Stimulated activated CD4-positive, alpha-beta T cell treated with anti-CD3 and anti-CD28 coated beads, Interleukin-12 subunit alpha, Interleukin-12 subunit beta, amount 100 ng/mL, for 48 hours (primary cell): ENCODE data around the gene PANK3.
"Not testable (repeated sequence)": the region's sequence is repeated elsewhere in the genome, so short reads cannot be mapped to it uniquely, and the experiment has no call there.

Experiments
- DNase-seq, 3 donors: peaks; one replicate each; pipeline ENCODE4 v3.0.0-alpha.2; 2020; ENCODE audit warnings: low read depth in 2 of 3, low spot score in 1 of 3

PANK3 gene

DNA sequence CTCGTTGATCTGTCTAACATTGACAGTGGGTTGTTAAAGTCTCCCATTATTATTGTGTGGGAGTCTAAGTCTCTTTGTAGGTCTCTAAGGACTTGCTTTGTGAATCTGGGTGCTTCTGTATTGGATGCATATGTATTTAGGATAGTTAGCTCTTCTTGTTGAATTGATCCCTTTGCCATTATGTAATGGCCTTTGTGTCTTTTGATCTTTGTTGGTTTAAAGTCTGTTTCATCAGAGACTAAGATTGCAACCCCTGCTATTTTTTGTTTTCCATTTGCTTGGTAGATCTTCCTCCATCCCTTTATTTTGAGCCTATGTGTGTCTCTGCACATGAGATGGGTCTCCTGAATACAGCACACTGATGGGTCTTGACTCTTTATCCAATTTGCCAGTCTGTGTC is 17.0 kb upstream of the PANK3 start:
- not testable (repeated sequence) for DNase-seq

DNA sequence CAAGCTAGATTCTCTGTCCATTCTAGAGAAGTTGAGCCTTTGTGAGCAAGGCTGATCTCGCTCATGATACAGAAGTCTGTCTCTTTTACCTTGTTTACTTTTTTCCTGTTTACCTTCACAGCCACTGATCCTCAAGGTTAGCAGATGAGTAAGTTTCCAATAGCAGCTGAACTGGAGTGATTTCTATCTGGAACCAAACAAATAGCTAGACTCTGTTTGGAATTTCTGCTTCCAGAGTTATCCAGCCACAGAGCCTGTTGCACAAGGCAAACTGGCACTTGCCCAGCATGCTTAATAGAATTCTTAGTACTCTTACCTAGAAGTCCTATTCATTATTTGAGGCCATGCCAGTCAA is 12.8 kb upstream of the PANK3 start:
- no peak for DNase-seq

DNA sequence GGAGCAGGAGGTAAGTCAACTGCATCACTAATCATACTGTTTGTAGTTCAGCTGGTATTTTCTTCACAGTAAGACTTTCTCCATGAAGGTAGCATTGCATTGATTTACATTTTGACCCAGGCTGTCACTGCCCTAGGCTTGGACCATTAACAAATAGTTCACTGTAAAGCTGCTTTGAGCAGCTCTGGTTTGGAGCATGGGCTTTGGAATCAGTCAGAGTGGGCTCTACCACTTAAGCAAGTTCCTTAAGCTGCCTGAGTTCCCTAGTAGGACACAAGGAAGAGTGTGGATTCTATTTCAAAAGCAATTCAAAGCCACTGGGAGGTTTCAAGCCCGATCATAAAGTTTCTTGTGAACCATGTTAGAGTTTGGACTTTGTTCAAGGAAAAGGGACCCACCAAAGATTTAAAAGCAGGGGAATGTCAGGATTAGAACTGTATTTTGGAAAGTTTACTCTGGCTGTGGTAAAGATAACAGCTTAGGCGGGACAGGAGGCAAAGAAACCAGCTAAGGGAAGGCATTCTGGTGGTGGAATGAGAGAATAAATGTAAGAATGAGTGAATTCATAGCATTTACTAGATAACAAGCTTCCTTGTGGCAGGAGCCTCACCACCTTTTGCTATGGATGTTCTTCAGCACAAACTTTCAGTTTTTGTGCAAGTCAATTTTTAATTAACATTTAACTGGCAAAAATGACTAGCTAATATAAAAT is 12.3 kb upstream of the PANK3 start:
- DNase-seq: no peak

DNA sequence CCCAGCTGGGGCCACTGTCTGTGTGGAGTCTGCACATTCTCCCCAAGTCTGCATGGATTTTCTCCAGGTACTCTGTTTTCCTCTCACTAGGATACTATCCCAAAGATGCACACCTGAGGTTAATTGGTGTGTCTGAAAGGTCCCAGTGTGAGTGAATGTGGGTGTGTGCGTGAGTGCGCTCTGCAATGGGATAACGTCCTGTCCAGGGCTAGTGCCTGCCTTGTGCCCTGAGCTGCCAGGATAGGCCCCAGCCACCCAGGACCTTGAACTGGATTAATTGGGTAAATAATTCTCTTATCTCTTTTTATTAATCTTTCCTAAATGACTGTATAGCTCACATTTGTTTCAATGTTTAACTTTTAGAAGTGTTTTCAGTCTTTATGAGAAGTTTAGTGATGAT is 11.5 kb upstream of the PANK3 start:
- no peak for DNase-seq

DNA sequence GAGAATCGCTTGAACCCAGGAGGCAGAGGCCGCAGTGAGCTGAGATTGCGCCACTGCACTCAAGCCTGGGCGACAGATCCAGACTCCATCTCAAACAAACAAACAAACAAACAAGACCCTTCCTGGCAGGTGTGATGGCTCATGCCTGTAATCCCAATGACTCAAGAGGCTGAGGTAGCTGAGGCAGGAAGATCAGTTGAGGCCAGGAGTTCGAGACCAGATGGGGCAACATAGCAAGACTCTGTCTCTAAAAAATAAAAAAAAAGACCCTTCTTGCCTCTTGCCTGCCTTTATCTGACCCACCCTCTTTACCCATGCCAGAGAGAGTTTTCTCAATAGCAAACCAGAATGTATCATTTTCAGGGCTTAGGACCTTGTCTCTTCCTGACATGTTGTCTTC is 8.8 kb upstream of the PANK3 start:
- no peak for DNase-seq

DNA sequence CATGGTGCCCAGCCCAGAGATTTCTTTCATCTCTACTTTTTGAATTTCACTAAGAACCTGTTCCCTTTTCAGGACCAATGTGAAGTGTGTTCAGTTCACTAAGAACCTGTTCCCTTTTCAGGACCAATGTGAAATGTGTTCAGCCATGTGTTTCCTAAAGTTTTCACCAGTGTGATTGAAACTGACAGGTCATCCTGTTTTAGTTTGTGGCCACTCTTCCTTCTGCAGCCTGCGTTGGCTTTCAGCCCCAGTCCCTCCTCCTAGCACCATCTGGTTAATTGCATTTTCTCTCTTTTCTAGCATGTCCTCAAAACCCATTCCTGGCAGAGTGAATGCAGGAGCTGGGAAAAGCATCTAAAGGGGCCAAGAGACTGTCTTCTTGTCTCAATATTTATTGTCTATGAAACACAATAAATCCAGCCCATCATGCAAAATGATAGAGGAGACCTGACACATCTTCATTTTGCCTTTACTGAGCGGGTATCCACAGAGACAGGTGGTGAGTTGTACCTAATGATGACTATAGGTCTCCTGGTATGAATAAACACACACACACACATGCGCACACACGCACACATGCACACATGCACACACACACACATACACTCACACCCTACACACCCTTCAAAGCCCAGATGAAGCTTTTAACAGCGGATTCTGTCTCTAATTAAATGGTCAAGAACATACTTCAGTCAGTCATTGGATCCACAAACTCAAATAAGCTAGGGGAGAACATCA is 6.1 kb upstream of the PANK3 start:
- DNase-seq: no peak

DNA sequence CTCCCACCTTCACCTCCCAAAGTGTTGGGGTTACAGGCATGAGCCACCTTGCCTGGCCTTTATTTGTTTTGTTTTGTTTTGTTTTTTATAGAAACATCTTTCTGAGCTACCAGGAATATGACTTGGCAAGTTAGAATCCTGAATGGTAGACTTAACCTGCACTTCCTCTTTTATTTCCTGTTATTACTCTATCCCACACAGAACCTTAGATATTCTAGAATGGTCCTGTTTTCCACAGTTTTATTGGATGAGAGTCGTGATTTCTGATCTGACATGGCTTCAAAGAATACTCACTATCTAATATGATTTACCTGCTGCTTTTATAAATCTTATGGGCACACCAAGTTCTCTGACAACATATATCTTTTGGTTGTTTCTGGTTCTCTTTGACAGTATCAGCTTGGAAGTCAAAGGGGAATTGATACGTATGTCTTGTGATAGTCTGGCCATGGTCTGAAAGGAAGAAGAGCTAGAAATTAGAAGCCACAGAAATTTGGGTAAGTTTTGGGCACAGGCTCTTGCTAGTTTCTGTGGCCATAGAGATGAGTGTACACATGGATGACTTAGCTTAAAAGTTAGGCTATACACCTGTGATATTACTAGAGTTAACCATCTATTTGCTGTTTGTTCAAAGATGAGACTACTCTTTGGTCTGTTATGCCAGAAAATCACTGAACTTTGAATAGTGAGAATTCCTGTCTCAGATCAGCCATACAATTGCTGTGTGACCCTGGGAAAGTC is 4.7 kb upstream of the PANK3 start:
- DNase-seq: no peak

DNA sequence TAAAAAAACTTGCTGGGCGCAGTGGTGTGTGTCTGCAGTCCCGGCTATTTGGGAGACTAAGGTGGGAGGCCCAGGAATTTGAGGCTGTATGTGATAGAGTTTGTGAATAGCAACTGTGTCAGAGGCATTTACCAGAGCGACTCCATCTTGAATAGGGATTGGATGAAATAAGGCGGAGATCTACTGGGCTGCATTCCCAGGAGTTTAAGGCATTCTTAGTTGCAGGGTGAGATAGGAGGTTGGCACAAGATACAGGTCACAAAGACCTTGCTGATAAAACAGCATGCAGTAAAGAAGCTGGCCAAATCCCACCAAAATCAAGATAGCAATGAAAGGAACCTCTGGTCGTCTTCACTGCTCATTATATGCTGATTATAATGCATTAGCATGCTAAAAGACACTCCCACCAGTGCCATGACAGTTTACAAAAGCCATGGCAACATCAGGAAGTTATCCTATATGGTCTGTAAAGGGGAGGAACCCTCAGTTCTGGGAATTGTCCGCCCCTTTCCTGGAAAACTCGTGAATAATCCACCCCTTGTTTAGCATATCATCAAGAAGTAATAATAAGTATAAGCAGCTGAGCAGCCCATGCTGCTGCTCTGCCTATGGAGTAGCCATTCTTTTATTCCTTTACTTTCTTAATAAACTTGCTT is 1.8 kb upstream of the PANK3 start:
- DNase-seq: not testable (repeated sequence)

DNA sequence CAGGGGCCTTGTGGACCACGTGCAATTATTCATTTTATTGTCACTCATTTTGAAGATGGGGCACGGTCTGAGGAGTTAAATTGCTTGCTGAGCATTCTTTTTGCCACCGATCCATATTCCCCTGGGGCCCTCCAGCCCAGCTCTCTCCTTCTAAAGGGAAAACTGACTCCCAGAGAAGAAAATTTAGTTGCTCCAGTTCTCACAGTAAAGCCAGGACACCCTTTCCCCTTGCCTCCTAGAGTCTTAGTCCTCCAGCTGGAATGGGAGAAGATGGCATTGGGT is 1.0 kb upstream of the PANK3 start:
- DNase-seq: no peak

DNA sequence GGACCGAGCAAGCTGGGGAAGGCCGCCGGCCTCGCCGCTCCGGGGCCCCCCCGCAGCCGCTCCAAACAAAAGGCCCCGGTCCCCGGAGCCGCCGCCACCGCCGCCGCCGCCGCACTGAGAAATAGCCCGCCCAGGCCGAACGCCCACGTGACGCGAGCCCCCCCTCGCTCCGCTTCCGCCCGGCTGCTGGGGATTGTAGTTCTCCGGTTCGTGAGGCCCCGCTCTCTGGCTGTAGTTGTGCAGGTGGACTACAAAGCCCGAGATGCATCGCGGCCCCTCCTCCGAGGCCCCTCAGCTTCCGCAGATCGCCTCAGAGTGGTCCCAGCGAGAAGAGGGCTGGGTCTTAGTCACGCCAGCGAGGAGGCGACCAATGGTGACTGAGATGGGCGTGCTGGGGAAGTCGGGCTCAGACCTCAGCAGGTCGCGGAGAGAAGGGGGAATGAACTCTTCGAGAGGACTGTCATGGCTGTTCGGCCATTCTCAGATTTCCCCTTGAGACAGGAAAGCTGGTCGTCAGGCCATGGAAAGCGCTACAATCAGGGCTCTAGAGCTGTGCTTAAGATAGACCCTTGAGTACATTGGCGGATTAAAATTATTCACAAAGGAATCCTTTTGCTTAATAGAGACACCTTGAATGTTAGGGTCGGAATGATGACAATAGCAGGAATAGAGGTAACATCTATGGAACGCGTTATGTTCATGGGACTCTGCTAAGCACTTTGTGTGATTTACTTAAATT is 489 bp upstream of the PANK3 start:
- peak; percentile 88 to 96 (median 95) for DNase-seq

DNA sequence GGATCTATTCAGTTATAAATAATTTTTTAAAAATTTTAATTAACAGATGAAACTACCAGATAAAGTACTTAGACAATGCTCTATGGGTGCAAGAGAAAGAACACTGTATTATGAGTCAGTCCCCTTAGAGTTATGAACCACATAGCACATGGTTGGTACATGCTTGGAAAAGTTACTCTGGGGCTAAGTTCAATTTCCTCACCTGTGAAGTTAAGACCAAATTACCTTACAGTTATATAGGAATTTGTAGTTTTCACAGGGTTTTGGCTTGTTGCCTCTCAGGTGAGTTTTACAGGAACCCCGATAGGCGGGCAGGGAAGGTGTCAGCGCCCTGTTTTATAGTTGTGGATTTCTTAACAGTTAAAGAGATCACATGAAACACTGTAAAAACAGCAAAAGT is 1.2 kb downstream of the PANK3 start:
- no peak for DNase-seq

DNA sequence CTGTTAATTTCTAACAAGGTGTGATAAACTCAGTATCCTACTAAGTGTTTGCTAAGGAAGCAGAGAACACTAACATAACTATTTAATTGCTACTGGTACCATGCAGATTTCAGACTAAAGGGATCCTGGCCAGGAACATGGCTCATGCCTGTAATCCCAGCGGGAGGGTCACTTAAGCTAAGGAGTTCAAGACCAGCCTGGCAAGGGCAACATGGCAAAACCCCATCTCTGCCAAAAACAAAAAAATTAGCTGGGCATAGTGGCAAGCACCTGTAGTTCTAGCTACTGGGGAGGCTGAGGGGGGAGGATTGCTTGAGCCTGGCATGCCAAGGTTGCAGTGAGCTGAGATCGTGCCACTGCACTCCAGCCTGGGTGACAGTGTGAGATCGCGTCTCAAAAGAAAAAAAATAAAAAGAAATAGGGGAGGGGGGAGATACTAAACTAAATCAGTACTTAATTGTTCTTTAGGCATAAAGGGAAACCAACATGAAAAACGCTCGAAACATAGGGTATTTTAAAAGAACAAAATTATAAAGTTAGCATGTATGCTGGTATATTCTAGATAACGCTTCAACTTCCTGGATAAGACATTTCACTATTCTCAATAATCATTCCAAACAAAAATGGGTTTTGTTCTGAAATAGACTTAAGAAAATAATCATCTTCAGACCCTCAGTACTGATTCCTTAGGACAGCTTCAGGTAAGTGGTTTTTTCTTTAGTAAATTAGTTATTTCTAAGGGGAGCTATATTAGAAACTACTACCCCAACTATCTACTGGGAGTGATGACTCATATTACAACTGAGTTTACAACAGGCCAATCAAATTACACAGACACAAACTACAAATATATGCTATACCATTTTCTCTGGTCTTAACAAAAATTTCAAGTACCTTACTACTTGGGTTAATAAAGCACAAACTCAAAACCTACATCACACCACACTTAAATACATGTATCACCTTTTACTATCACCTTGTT is 3.5 kb downstream of the PANK3 start:
- DNase-seq: no peak

DNA sequence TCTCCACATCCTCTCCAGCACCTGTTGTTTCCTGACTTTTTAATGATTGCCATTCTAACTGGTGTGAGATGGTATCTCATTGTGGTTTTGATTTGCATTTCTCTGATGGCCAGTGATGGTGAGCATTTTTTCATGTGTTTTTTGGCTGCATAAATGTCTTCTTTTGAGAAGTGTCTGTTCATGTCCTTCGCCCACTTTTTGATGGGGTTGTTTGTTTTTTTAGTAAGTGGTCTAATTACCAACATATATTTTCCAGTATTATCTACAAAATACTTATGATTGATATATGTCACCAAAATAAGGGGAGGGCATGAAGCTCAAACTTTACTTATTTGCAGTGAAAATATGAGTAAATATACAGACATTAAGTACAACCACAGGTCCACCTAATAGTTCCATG is 5.0 kb downstream of the PANK3 start:
- DNase-seq: not testable (repeated sequence)

DNA sequence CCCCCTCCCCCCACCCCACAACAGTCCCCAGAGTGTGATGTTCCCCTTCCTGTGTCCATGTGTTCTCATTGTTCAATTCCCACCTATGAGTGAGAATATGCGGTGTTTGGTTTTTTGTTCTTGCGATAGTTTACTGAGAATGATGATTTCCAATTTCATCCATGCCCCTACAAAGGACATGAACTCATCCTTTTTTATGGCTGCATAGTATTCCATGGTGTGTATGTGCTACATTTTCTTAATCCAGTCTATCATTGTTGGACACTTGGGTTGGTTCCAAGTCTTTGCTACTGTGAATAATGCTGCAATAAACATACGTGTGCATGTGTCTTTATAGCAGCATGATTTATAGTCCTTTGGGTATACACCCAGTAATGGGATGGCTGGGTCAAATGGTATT is 5.5 kb downstream of the PANK3 start:
- not testable (repeated sequence) for DNase-seq

DNA sequence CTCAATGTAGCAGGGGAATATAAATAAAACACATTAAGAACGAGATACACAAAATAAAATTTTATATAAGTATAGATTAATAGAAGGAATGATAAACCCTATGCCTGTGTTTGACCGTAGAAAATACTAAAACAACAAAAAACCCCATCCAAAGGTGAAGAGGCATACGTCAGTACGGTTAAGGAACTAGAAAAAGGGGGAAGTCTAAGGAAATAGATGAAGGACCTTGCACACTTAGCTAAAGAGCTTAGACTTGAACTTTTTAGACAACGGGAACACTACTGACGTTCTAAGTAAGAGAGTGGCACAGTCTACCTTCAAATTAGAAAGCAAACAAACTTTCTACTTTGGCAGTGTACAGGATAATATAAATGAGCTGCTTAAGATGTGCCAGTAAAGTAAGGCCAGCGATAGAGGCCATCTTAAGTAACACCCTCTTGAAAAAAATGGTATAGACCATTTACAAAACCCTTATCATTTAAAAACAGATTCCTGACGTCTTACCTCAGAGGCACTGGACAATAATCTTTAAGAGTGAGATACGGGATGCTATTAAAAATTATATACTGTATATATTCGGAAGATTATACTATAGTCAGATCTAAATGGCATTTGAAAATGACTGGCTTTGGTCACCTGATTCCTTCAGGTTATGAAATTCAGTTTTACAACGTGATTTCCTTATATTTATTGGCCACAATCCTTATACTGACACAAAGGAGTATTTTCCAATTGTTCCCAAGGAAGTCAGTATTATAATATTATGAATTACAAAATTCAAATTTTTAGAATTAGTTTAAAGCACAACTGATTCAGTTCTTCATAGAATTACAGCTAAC is 8.5 kb downstream of the PANK3 start:
- no peak for DNase-seq

DNA sequence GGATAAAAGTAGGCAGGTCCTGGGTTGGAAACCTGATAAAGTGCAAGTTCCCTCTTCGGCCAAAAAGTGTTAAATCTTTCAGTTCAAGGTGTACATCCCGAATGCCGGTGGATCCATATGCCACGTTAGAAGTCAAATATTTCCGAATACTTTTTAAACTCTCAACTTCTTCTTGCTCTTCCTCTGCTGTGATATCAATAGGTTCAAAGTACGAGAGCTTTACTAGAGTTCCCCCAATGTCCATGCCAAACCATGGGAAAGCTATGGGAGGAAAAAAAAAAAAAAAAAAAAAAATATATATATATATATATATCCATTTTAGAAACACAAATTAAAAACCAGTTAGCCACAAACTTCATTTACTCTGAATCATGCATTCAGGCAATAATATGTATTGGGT is 10.4 kb downstream of the PANK3 start:
- no peak for DNase-seq

DNA sequence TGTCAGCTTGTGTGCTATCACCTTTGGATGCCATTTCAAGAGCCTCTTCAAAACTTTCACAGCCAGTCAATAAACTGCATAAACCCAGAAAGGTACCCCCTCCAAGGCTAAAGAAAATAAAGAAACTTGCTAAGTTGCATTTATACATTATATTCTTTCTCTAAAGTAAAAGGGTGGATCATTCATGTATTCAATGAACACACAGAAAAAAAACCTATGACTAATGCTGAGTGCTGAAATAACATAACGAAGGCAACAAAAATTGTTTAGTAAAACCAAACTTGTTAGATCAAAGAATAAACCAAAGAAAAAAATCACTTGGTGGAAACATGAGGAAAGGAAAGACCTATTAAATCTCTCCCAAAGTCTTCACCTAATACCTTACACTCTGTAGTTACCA is 15.2 kb downstream of the PANK3 start:
- no peak for DNase-seq

DNA sequence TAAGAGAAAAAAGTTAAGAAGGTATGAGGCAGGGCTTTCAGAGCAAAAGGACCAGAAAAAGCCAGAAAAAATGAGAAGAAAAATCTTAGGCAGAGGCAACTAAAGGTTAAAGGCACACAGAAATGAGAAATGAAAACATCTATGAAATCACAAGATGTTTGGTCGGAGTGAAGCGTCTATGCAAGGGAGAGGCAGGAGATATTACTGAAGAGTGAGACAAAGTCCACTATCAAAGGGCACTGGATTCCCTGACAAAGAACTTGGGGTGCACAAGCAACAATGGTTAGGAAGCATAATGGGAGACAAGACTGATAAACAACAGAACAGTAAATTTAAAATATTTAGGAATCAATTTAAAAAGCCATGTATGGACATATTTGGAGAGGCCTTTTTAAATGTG is 16.9 kb downstream of the PANK3 start:
- DNase-seq: no peak

DNA sequence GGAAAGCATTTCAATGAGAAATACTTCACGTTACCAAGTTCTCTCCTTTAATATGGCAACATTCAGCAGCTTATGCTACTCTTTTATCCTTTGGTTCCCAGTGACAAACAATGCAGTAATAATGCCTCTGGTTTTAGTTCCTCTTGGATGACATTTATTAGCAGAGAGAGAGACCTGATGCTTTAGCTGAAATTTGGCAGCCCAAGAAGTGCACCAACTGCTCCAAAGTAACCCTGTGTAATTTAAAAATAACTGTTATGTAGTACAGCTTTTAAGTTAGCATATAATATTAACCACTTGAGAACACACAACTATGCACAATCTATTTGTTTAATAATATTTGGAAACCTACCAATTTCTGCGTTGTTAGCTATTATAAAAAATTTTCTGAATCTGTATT is 21.8 kb downstream of the PANK3 start:
- DNase-seq: no peak
